Panc1 (cell line): ENCODE results near the gene ENAH.

Experiments used
- CTCF ChIP-seq: fragments of 450-650 bp; IDR thresholded peaks from 2 replicates; pipeline ENCODE4 v1.5.1; 2017; ENCODE audit warnings: mild to moderate bottlenecking
- POLR2AphosphoS5 ChIP-seq: IDR thresholded peaks from 2 replicates; pipeline ENCODE4 v1.6.1; 2012; ENCODE audit warnings: mild to moderate bottlenecking, low read depth, low read length, moderate library complexity
- REST ChIP-seq, 2 experiments: IDR thresholded peaks; 2 replicates each; pipeline ENCODE4 v1.6.1; 2011 to 2012; ENCODE audit warnings: low read depth in 2 of 2, control low read depth in 1 of 2, low read length in 1 of 2, mild to moderate bottlenecking in 1 of 2, moderate library complexity in 1 of 2; ENCODE audit not compliant: insufficient read depth in 1 of 2
- TCF7L2 ChIP-seq: IDR thresholded peaks from 2 replicates; pipeline ENCODE4 v1.6.1; 2011; ENCODE audit warnings: mild to moderate bottlenecking, low read depth, low read length, inconsistent platforms

GRCh38 chr1:225664762-225665161 lies 11.8 kb upstream of the ENAH start:
- TF ChIP-seq CTCF, result no peak
- TF ChIP-seq POLR2AphosphoS5, result no peak
- TF ChIP-seq REST (IDR thresholded peaks at IDR 0.05; ENCODE audit: insufficient read depth in 1 of 2, low read depth in 2 of 2, low read length in 1 of 2), result no peak
- TF ChIP-seq TCF7L2, result no peak
